ENCODE measurements around the gene CLMN. TPM values are rescaled to one million over a fixed set of nuclear protein-coding genes. Genes with fewer than 3 reads are reported as not detected.
"Not testable (repeated sequence)": the region's sequence is repeated elsewhere in the genome, so short reads cannot be mapped to it uniquely, and the experiment has no call there.

The CLMN gene
- polyA plus RNA-seq, 1 donor: 18.7 TPM

- Histone ChIP-seq H3K4me3 (ENCODE audit: low read length) (no peak overlapping the region), H3K27ac (ENCODE audit: low read length) (no peak overlapping the region), H3K36me3 (ENCODE audit: control insufficient read depth, insufficient read depth, low read length) (no peaks in the 10 kb centered on the region), H3K4me1 (ENCODE audit: control insufficient read depth, insufficient read depth, low read length) (no peaks in the 10 kb centered on the region), H3K27me3 (ENCODE audit: control insufficient read depth, insufficient read depth, low read length) (no peaks in the 10 kb centered on the region), H3K9me3 (ENCODE audit: control insufficient read depth, low read depth, low read length) (no peaks in the 10 kb centered on the region)
- no CpG with 5 or more reads among the region's 1 CpG for WGBS (ENCODE audit: insufficient coverage, low lambda C conversion rate)
- no peak for DNase-seq
Observed at GRCh38 chr14:95138876-95139275, 180.8 kb downstream of the CLMN start.

- H3K9me3 ChIP-seq (ENCODE audit: control insufficient read depth, low read depth, low read length); H3K4me1 ChIP-seq (ENCODE audit: control insufficient read depth, insufficient read depth, low read length); DNase-seq; H3K36me3 ChIP-seq (ENCODE audit: control insufficient read depth, insufficient read depth, low read length); H3K27me3 ChIP-seq (ENCODE audit: control insufficient read depth, insufficient read depth, low read length); H3K27ac ChIP-seq (ENCODE audit: low read length); H3K4me3 ChIP-seq (ENCODE audit: low read length): not testable (repeated sequence)
- WGBS (ENCODE audit: insufficient coverage, low lambda C conversion rate): no CpG with 5 or more reads among the region's 5 CpGs
Observed at GRCh38 chr14:95138455-95138854, 181.3 kb downstream of the CLMN start.

DNA sequence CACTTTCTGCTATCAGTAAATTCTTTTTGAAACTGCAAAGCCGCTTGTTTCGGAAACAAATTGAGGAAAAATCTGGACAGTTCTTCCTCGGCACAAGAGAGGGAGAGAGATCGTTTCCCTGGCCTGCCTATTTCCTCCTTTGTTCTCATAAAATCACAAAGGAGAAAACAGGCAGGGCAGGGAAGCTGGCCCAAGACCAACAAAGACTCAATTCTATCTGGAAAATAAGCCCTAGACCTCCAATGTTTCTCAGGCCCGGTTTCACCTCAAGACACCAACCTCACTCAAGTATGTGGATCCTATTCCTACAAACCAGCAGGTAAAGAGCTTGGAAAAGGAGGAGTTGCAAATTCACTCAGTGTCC is 181.9 kb downstream of the CLMN start:
- H3K4me1 ChIP-seq (ENCODE audit: control insufficient read depth, insufficient read depth, low read length): no peaks in the 10 kb centered on the region
- H3K27ac ChIP-seq (ENCODE audit: low read length): peak overlapping the region; percentile 31
- no peaks in the 10 kb centered on the region for H3K9me3 ChIP-seq (ENCODE audit: control insufficient read depth, low read depth, low read length)
- H3K27me3 ChIP-seq (ENCODE audit: control insufficient read depth, insufficient read depth, low read length): no peaks in the 10 kb centered on the region
- H3K4me3 ChIP-seq (ENCODE audit: low read length): no peak overlapping the region
- WGBS (ENCODE audit: insufficient coverage, low lambda C conversion rate): no CpG with 5 or more reads among the region's 5 CpGs
- no peaks in the 10 kb centered on the region for H3K36me3 ChIP-seq (ENCODE audit: control insufficient read depth, insufficient read depth, low read length)
- no peak for DNase-seq

DNA sequence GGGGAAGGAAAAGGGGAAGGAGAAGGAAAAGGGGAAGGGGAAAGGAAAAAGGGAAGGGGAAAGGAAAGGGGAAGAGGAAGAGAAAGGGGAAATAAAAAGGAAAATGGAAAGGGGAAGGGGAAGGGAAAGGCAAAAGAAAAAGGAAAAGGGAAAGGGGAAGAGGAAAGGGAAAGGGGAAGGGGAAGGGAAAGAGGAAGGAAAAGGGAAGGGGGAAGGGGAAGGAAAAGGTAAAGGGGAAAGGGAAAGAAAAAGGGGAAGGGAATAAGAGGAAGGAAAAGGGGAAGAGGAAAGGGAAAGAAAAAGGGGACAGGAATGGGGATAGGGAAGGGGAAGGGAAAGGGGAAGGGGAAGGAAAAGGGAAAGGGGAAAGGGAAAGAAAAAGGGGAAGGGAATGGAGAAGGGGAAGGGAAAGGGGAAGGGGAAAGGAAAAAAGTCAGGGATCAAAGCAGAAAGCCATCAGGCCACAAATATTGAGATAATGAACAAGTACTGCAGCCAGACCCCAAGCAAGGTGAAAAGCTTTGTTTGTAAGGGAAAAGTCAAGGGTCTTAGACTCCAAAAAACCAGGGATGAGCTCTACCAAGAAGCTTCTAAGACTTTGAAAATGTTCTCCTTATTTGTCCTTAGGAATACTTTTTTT is 182.4 kb downstream of the CLMN start:
- Histone ChIP-seq H3K36me3 (ENCODE audit: control insufficient read depth, insufficient read depth, low read length) (no peaks in the 10 kb centered on the region), H3K4me3 (ENCODE audit: low read length) (no peak overlapping the region), H3K27me3 (ENCODE audit: control insufficient read depth, insufficient read depth, low read length) (no peaks in the 10 kb centered on the region), H3K27ac (ENCODE audit: low read length) (peak overlapping the region; percentile 31), H3K9me3 (ENCODE audit: control insufficient read depth, low read depth, low read length) (no peaks in the 10 kb centered on the region), H3K4me1 (ENCODE audit: control insufficient read depth, insufficient read depth, low read length) (no peaks in the 10 kb centered on the region)
- no peak for DNase-seq

- no peak for DNase-seq
- WGBS (ENCODE audit: insufficient coverage, low lambda C conversion rate): no CpG with 5 or more reads among the region's 1 CpG
- Histone ChIP-seq H3K27ac (ENCODE audit: low read length) (no peak overlapping the region), H3K36me3 (ENCODE audit: control insufficient read depth, insufficient read depth, low read length) (peaks cover 2% of the 10 kb centered on the region), H3K4me3 (ENCODE audit: low read length) (no peak overlapping the region), H3K27me3 (ENCODE audit: control insufficient read depth, insufficient read depth, low read length) (no peaks in the 10 kb centered on the region), H3K4me1 (ENCODE audit: control insufficient read depth, insufficient read depth, low read length) (no peaks in the 10 kb centered on the region), H3K9me3 (ENCODE audit: control insufficient read depth, low read depth, low read length) (no peaks in the 10 kb centered on the region)
Observed at GRCh38 chr14:95136631-95137030, 183.1 kb downstream of the CLMN start.

DNA sequence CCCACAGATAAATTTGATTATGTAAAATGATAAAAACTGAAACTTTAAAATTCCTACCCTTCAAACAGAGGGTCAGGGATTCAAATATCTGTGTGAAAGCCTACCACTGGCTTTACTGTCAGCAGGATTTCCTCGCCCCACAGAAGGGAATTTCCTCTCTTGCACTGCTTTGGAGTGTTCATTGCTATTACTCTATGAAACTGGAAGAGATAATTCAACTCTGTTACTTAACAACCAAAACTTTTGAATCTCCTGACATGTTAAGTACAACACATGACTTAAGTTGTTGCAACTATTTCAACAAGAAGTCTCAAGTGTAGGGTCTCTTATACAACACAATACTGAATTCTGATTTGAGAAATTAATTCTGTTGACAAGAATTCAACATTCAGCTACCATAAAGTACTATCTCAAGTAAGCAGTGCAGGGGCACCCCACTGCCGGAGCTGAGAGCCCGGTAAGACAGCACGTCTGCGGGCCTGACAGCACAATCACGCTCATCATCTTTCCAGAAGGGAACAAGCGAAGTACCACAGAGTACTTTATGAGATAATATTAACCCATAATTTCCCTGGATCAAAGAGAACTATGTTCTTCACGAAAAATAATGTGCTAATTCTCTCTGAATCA is 185.3 kb downstream of the CLMN start:
- H3K4me1 ChIP-seq (ENCODE audit: control insufficient read depth, insufficient read depth, low read length): no peaks in the 10 kb centered on the region
- H3K36me3 ChIP-seq (ENCODE audit: control insufficient read depth, insufficient read depth, low read length): peaks cover 15% of the 10 kb centered on the region
- no peaks in the 10 kb centered on the region for H3K9me3 ChIP-seq (ENCODE audit: control insufficient read depth, low read depth, low read length)
- no peak overlapping the region for H3K27ac ChIP-seq (ENCODE audit: low read length)
- no CpG with 5 or more reads among the region's 8 CpGs for WGBS (ENCODE audit: insufficient coverage, low lambda C conversion rate)
- no peak overlapping the region for H3K4me3 ChIP-seq (ENCODE audit: low read length)
- DNase-seq: peak; percentile 20 to 47
- H3K27me3 ChIP-seq (ENCODE audit: control insufficient read depth, insufficient read depth, low read length): no peaks in the 10 kb centered on the region

DNA sequence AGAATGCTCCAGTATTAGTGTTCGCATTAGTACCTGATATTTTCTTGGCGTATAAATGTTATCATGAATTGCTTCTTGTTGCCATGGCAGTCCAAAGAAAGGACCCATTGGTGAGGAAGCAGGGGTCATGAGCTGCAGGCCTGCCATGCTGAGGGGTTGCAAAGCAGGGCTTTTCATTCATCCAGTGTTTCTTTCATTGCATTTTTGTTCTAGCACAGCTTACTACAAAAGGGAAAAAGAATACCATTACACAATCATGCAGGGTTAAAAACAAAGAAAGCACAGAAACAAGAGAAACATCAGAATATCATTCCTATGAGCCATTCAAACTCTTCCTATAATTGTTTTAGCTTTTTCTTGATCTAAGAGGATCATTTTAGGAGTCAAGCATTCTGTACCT is 186.4 kb downstream of the CLMN start:
- Histone ChIP-seq H3K4me1 (ENCODE audit: control insufficient read depth, insufficient read depth, low read length) (no peaks in the 10 kb centered on the region), H3K27ac (ENCODE audit: low read length) (no peak overlapping the region), H3K27me3 (ENCODE audit: control insufficient read depth, insufficient read depth, low read length) (no peaks in the 10 kb centered on the region), H3K9me3 (ENCODE audit: control insufficient read depth, low read depth, low read length) (no peaks in the 10 kb centered on the region), H3K36me3 (ENCODE audit: control insufficient read depth, insufficient read depth, low read length) (peaks cover 19% of the 10 kb centered on the region), H3K4me3 (ENCODE audit: low read length) (no peak overlapping the region)
- WGBS (ENCODE audit: insufficient coverage, low lambda C conversion rate): no CpG with 5 or more reads among the region's 2 CpGs
- no peak for DNase-seq

- Histone ChIP-seq H3K4me1 (ENCODE audit: control insufficient read depth, insufficient read depth, low read length) (no peaks in the 10 kb centered on the region), H3K27ac (ENCODE audit: low read length) (no peak overlapping the region)
- WGBS (ENCODE audit: insufficient coverage, low lambda C conversion rate): 78% methylated on average over 5 of the region's 5 CpGs
Observed at GRCh38 chr14:95132760-95133159, 186.9 kb downstream of the CLMN start.

More at GRCh38 chr14:95132760-95133159, 186.9 kb downstream of the CLMN start:
- H3K4me3 ChIP-seq (ENCODE audit: low read length): no peak overlapping the region
- no peaks in the 10 kb centered on the region for H3K27me3 ChIP-seq (ENCODE audit: control insufficient read depth, insufficient read depth, low read length)
- peaks cover 19% of the 10 kb centered on the region for H3K36me3 ChIP-seq (ENCODE audit: control insufficient read depth, insufficient read depth, low read length)
- no peaks in the 10 kb centered on the region for H3K9me3 ChIP-seq (ENCODE audit: control insufficient read depth, low read depth, low read length)
- DNase-seq: no peak

Other genes with a start within 250 kb of the CLMN start
- 32.2 TPM for gene DICER1, start 162.4 kb downstream of the CLMN start, polyA plus RNA-seq
- gene SYNE3, start 196.7 kb upstream of the CLMN start, polyA plus RNA-seq: 1.2 TPM
- 46.5 TPM for gene GLRX5, start 215.1 kb upstream of the CLMN start, polyA plus RNA-seq

Measured in large intestine (tissue), 3 donors.